ENCODE results near the gene KIF3A.

GRCh38 chr5:132749506-132749905 lies 12.2 kb upstream of the KIF3A start:
- TF ChIP-seq POLR2AphosphoS5 (IDR thresholded peaks at IDR 0.05), result no peak
- no peak for TF ChIP-seq POLR2A (IDR thresholded peaks at IDR 0.05)
- TF ChIP-seq CTCF (IDR thresholded peaks at IDR 0.05), result no peak
- no peak for TF ChIP-seq EP300 (IDR thresholded peaks at IDR 0.05)
